PC-9 (cell line): ENCODE data around the gene DRG2. TPM values are rescaled to one million over a fixed set of nuclear protein-coding genes. Genes with fewer than 3 reads are reported as not detected.

Source experiments
- BruUV-seq: library from RNA; stranded (reverse); fragments of 400-500 nt; replicated peaks from 2 replicates; lab custom pipeline; 2021; lab: Mats Ljungman, UMichigan
- CTCF ChIA-PET: fragments of 300-600 bp; sonication (Branson Sonifier 250); formaldehyde crosslinking; loops from one replicate; lab custom pipeline; 2022; ENCODE audit warnings: antibody characterized with exemption; lab: Charles Lee
- POLR2A ChIA-PET: fragments of 300-600 bp; sonication (Branson Sonifier 250); formaldehyde crosslinking; loops from one replicate; lab custom pipeline; 2022; ENCODE audit warnings: antibody characterized with exemption; ENCODE audit not compliant: unreplicated experiment; lab: Charles Lee
- DNase-seq, 2 experiments: peaks; one replicate each; pipeline versions ENCODE4 v3.0.0 to v3.0.0-alpha.2; 2015 to 2022; ENCODE audit warnings: mixed read lengths in 1 of 2
- H2AFZ ChIP-seq: fragments of 200-600 bp; sonication (generic); 2 replicates; pipeline ENCODE4 v1.8.1; 2017; ENCODE audit warnings: antibody characterized with exemption
- H3F3A ChIP-seq: fragments of 200-600 bp; sonication (generic); 2 replicates; pipeline ENCODE4 v1.8.1; 2017; ENCODE audit warnings: antibody characterized with exemption, mild to moderate bottlenecking, low read depth; ENCODE audit not compliant: insufficient read depth
- H3K27ac ChIP-seq: fragments of 200-600 bp; sonication (generic); 2 replicates; pipeline ENCODE4 v1.6.1; 2016; ENCODE audit warnings: mixed run types
- H3K27me3 ChIP-seq: fragments of 200-600 bp; sonication (generic); 2 replicates; pipeline ENCODE4 v1.6.1; 2016; ENCODE audit warnings: low read depth, mixed run types; ENCODE audit not compliant: insufficient read depth
- H3K36me3 ChIP-seq: fragments of 200-600 bp; sonication (generic); 2 replicates; pipeline ENCODE4 v1.6.1; 2016; ENCODE audit warnings: low read depth, mixed run types
- H3K4me1 ChIP-seq: fragments of 200-600 bp; sonication (generic); replicated peaks from 2 replicates; pipeline ENCODE4 v1.6.1; 2016; ENCODE audit warnings: mixed run types; ENCODE audit not compliant: insufficient read depth
- H3K4me2 ChIP-seq: fragments of 200-600 bp; sonication (generic); 2 replicates; pipeline ENCODE4 v1.6.1; 2017; ENCODE audit warnings: mixed run types
- H3K4me3 ChIP-seq: fragments of 200-600 bp; sonication (generic); 2 replicates; pipeline ENCODE4 v1.6.1; 2016; ENCODE audit warnings: mixed run types
- H3K79me2 ChIP-seq: fragments of 200-600 bp; sonication (generic); 2 replicates; pipeline ENCODE4 v1.6.1; 2017; ENCODE audit warnings: low read depth, mixed run types
- H3K9me2 ChIP-seq: fragments of 200-600 bp; sonication (generic); 2 replicates; pipeline ENCODE4 v1.8.1; 2017; ENCODE audit warnings: mild to moderate bottlenecking; ENCODE audit not compliant: insufficient read depth
- H3K9me3 ChIP-seq: fragments of 200-600 bp; sonication (generic); 2 replicates; pipeline ENCODE4 v1.8.1; 2016; ENCODE audit warnings: low read depth; ENCODE audit not compliant: insufficient read depth
- H4K20me1 ChIP-seq: fragments of 200-600 bp; sonication (generic); 2 replicates; pipeline ENCODE4 v1.8.1; 2017; ENCODE audit not compliant: insufficient read depth
- EZH2 ChIP-seq: fragments of 200-600 bp; sonication (generic); IDR thresholded peaks from 2 replicates; pipeline ENCODE4 v1.8.0; 2017; ENCODE audit warnings: antibody characterized with exemption, low read depth
- intact Hi-C: fragments of 100-400 bp; cut with micrococcal nuclease; formaldehyde crosslinking; loops from one replicate; pipeline ENCODE4 v1.10.0; 2022; ENCODE audit not compliant: unreplicated experiment
- total RNA-seq: library from RNA; stranded (reverse); gene quantifications from 2 replicates; pipeline ENCODE4 v1.2.3, GENCODE V29; 2021
- TF ChIP-seq, protein P1 (sequence below): fragments of 200-600 bp; sonication (generic); conservative IDR thresholded peaks from 2 replicates; pipeline ENCODE4 v1.6.1; 2017; ENCODE audit warnings: mixed run types, antibody characterized with exemption, mild to moderate bottlenecking, moderate library complexity

The DRG2 gene
- total RNA-seq, 1 experiment from 2014 or later = 66.9 TPM

DNA sequence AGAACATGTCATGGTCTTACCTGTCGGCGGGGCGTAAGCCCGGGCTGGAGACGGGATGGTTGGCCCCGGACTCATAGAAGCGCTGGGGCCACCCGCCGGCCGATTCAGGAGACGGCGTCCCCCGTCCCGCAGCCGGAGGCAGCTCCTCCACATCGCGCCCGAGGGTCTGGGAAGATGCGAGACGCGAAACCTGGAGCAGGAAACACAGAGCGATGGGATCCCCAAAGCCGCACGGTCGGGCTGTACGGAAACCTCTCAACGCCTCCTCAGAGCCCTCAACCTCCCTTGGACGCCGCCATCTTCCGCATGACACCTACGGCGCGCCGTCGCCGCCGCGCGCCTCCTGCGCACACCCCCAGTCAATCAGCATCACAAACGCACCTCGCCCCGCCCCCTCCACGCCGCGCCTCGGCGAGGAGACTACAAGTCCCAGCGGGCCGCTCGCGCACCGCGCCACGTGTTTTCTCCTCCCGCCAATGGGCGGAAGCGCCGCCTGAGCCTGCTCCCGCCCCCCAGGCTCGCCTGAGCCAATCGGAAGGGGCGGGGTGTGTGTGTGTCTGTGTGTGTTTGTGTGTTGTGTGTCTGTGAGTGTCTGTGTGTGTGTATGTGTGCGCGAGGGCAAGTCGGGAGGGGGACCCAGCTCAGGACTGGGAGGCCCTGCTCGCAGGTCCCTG is 48.8 kb upstream of the DRG2 start, which contains the start of the genes ATPAF2 and GID4:
Gene ATPAF2, minus strand, starts transcription at position 308 of the 674 bp plus-strand sequence. Its CDS starts 155 bp downstream, at position 153.
Gene GID4, plus strand, starts transcription at position 548 of the 674 bp plus-strand sequence. Its CDS starts 57 bp downstream, at position 605.
- CTCF ChIA-PET = no interaction called here

DNA sequence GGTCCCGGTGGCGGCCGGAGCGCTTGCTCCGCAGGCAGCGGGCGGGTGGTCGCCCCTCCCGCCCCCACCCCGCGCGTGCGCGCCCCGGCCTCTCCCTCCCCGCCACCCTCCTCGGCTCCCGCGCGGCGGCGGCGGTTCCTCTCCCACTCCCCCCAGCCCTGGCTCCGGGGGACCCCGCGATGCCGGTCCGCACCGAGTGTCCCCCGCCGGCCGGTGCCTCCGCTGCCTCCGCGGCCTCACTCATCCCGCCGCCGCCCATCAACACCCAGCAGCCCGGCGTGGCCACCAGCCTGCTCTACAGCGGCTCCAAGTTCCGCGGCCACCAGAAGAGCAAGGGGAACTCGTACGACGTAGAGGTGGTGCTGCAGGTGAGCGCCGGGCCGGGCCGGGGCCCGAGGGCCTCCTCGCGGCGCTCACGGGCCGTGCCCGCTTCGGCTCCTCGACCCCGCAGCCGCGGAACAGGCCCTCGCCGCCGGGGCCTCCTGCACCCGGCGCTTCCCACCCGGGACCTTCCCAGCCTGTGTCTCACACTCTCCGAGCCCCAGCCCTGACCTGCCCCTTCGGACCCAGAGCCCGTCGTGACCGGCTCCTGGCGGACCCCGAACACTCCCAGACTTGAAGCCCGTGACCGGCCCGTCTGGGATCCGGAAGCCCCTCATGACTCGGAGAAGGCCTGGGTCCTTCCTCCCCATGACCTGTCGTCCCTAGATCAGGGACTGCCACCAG is 48.0 kb upstream of the DRG2 start:
- intact Hi-C loops = loop anchor here (1.0 to 5.0 kb wide), 3 partner anchors 47 to 217 kb away; partner anchors contain the start of gene DRG2
- Histone ChIP-seq H3K4me3 (peak overlapping the region; percentile 92), H3K27me3 (no peaks in the 10 kb centered on the region), H3K79me2 (peaks cover 56% of the 10 kb centered on the region), H3F3A (peaks cover 19% of the 10 kb centered on the region; the same call in 1 of the 2 replicates), H2AFZ (peak overlapping the region; percentile 85), H3K27ac (no peak overlapping the region), H3K4me1 (peaks cover 36% of the 10 kb centered on the region), H3K9me3 (no peaks in the 10 kb centered on the region), H4K20me1 (no peaks in the 10 kb centered on the region), H3K36me3 (no peaks in the 10 kb centered on the region), H3K9me2 (no peaks in the 10 kb centered on the region), H3K4me2 (peak overlapping the region; percentile 100)
- DNase-seq = peak; percentile 53
- POLR2A ChIA-PET = interaction anchor here (0.6 kb wide), 1 partner anchor 67 kb away, joined by 5 read pairs; the partner anchor contains the start of gene DRC3
- BruUV-seq = no TSS peak
- CTCF ChIA-PET = no interaction called here
- TF ChIP-seq, protein P1, sequence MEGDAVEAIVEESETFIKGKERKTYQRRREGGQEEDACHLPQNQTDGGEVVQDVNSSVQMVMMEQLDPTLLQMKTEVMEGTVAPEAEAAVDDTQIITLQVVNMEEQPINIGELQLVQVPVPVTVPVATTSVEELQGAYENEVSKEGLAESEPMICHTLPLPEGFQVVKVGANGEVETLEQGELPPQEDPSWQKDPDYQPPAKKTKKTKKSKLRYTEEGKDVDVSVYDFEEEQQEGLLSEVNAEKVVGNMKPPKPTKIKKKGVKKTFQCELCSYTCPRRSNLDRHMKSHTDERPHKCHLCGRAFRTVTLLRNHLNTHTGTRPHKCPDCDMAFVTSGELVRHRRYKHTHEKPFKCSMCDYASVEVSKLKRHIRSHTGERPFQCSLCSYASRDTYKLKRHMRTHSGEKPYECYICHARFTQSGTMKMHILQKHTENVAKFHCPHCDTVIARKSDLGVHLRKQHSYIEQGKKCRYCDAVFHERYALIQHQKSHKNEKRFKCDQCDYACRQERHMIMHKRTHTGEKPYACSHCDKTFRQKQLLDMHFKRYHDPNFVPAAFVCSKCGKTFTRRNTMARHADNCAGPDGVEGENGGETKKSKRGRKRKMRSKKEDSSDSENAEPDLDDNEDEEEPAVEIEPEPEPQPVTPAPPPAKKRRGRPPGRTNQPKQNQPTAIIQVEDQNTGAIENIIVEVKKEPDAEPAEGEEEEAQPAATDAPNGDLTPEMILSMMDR = no peak
- TF ChIP-seq EZH2 = no peak

More for the DNA sequence above, 48.8 kb upstream of the DRG2 start, which contains the start of the genes ATPAF2 and GID4:
- no peaks in the 10 kb centered on the region for H4K20me1 ChIP-seq
- TF ChIP-seq, protein P1 = no peak
- no peak for TF ChIP-seq EZH2
- peaks cover 56% of the 10 kb centered on the region for H3K79me2 ChIP-seq
- no peaks in the 10 kb centered on the region for H3K9me2 ChIP-seq
- DNase-seq = peak; percentile 94 to 100
- H3K4me2 ChIP-seq = peak within 1 kb of the TSS; percentile 100
- peak within 1 kb of the TSS; percentile 98 for H2AFZ ChIP-seq
- POLR2A ChIA-PET = interaction anchor here (0.6 kb wide), 2 partner anchors 66 kb away, joined by 3 to 5 read pairs; partner anchors contain the start of gene DRC3
- peak within 1 kb of the TSS; percentile 92 for H3K4me3 ChIP-seq
- BruUV-seq = no TSS peak
- intact Hi-C loops = loop anchor here (1.0 to 5.0 kb wide), 3 partner anchors 48 to 217 kb away; partner anchors contain the start of gene DRG2
- H3K36me3 ChIP-seq = no peaks in the 10 kb centered on the region
- peaks cover 36% of the 10 kb centered on the region for H3K4me1 ChIP-seq
- no peak within 1 kb of the TSS for H3K27ac ChIP-seq
- peaks cover 19% of the 10 kb centered on the region; the same call in 1 of the 2 replicates for H3F3A ChIP-seq
- H3K9me3 ChIP-seq = no peaks in the 10 kb centered on the region
- H3K27me3 ChIP-seq = no peaks in the 10 kb centered on the region

DNA sequence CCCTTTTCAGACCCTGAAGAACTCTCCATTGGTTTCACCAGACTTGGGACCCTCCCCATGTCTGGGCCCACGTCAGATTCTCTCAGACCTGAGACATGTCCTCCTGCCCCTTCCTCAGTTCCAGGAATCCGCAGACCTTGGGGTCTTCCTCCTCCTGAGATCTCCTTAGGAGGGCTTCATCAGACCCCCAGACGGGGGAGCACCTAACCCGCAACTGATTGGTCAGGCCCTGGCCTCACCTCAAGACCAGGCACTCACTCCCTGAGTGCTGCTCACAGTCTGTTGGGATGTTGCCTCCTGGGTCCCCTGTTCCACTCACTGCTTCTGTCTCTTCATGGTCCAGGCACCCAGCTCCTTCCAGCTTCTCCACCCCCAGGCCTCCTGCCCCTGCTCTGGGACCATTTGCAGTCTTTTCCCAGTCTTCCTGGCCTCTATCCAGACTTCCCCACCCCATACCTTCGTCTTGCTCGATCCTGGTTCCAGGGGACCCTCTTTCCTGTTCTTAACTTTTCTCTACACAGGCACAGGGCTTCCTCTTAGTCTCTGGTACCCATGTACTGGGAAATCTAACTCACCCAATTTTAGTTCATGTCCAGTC is 47.4 kb upstream of the DRG2 start:
- intact Hi-C loops = no loop called here
- Histone ChIP-seq H3K36me3 (no peaks in the 10 kb centered on the region), H2AFZ (peak overlapping the region; percentile 85; the same call in 1 of the 2 replicates), H3K4me3 (peak overlapping the region; percentile 92), H3K79me2 (peaks cover 56% of the 10 kb centered on the region), H3K4me1 (peaks cover 36% of the 10 kb centered on the region), H3K4me2 (peak overlapping the region; percentile 100), H4K20me1 (no peaks in the 10 kb centered on the region), H3K27me3 (no peaks in the 10 kb centered on the region), H3K9me2 (no peaks in the 10 kb centered on the region), H3F3A (peaks cover 18% of the 10 kb centered on the region; the same call in 1 of the 2 replicates), H3K9me3 (no peaks in the 10 kb centered on the region), H3K27ac (no peak overlapping the region)
- TF ChIP-seq, protein P1 = no peak
- TF ChIP-seq EZH2 = no peak
- BruUV-seq = no TSS peak
- no peak for DNase-seq
- POLR2A ChIA-PET = no interaction called here
- CTCF ChIA-PET = no interaction called here
